Cardiac fibroblast (primary cell): ENCODE data around the gene PKDCC.

ENCODE experiments used
- DNase-seq, 2 donors: peaks; one replicate each; pipeline versions ENCODE4 v3.0.0 to v3.0.0-alpha.2; 2010; ENCODE audit warnings: low read depth in 2 of 2
- H3K4me3 ChIP-seq, 2 donors: replicated peaks in 1 of 2; 1 replicate in 1 of 2; 2 replicates in 1 of 2; pipeline ENCODE4 v1.5.1; 2011; ENCODE audit warnings: low read depth in 2 of 2, low read length in 2 of 2, mild to moderate bottlenecking in 2 of 2, moderate library complexity in 1 of 2
- CTCF ChIP-seq: IDR thresholded peaks from one replicate; pipeline ENCODE4 v1.5.1; 2011; ENCODE audit warnings: low read depth, mild to moderate bottlenecking, low read length, inconsistent platforms

Gene PKDCC

GRCh38 chr2:42085706-42086487 is 38.1 kb downstream of the PKDCC start:
- TF ChIP-seq CTCF: no peak
- no peak for DNase-seq
- no peak overlapping the region for H3K4me3 ChIP-seq

- DNase-seq: peak; percentile 79 to 80
These were observed 38.7 kb downstream of the PKDCC start for GRCh38 chr2:42086500-42086953.

GRCh38 chr2:42087137-42087856 is 39.5 kb downstream of the PKDCC start:
- TF ChIP-seq CTCF: no peak
- no peak overlapping the region for H3K4me3 ChIP-seq
- no peak for DNase-seq

More at GRCh38 chr2:42086500-42086953, 38.7 kb downstream of the PKDCC start:
- H3K4me3 ChIP-seq: no peak overlapping the region
- peak; percentile 66 for TF ChIP-seq CTCF

GRCh38 chr2:42087857-42088195 is 40.0 kb downstream of the PKDCC start:
- no peak for TF ChIP-seq CTCF
- no peak for DNase-seq
- no peak overlapping the region for H3K4me3 ChIP-seq

GRCh38 chr2:42089340-42089925 is 41.6 kb downstream of the PKDCC start:
- DNase-seq: peak; percentile 68 to 70
- TF ChIP-seq CTCF: peak; percentile 68
- H3K4me3 ChIP-seq: no peak overlapping the region

GRCh38 chr2:42090216-42090615 is 42.4 kb downstream of the PKDCC start:
- H3K4me3 ChIP-seq: no peak overlapping the region

More at GRCh38 chr2:42090216-42090615, 42.4 kb downstream of the PKDCC start:
- DNase-seq: no peak
- no peak for TF ChIP-seq CTCF
